H1 (cell line): ENCODE data around the gene FRMD4B. TPM values are rescaled to one million over a fixed set of nuclear protein-coding genes. Genes with fewer than 3 reads are reported as not detected.

Experiments used
- ASH2L ChIP-seq: fragments of 200-600, 300-600 bp; sonication (generic); IDR thresholded peaks from one replicate; pipeline ENCODE4 v1.7.1; 2017; ENCODE audit warnings: low read length
- BCL11A ChIP-seq, 2 experiments: IDR thresholded peaks; one replicate each; pipeline ENCODE4 v1.6.1; 2011; ENCODE audit warnings: low read depth in 2 of 2, low read length in 2 of 2, mild to moderate bottlenecking in 2 of 2
- CBX5 ChIP-seq: fragments of 300-800, 300-1000 bp; sonication (generic); IDR thresholded peaks from 2 replicates; pipeline ENCODE4 v1.7.1; 2016; ENCODE audit warnings: antibody characterized with exemption, low read length, low read depth
- CBX8 ChIP-seq: fragments of 300-800, 300-1000 bp; sonication (generic); IDR thresholded peaks from 2 replicates; pipeline ENCODE4 v1.7.1; 2016; ENCODE audit warnings: low read depth, low read length, borderline replicate concordance
- FOSL1 ChIP-seq: IDR thresholded peaks from 2 replicates; pipeline ENCODE4 v1.6.1; 2011; ENCODE audit warnings: mild to moderate bottlenecking, low read depth, low read length, moderate library complexity; ENCODE audit not compliant: insufficient read depth
- GABPA ChIP-seq: IDR thresholded peaks from 2 replicates; pipeline ENCODE4 v1.6.1; 2011; ENCODE audit warnings: mild to moderate bottlenecking, low read length, moderate library complexity, borderline replicate concordance; ENCODE audit not compliant: insufficient read depth
- GTF2F1 ChIP-seq: IDR thresholded peaks from 2 replicates; pipeline ENCODE4 v1.6.1; 2012; ENCODE audit warnings: low read depth, low read length, improper control_type of control experiment, borderline replicate concordance
- KDM1A ChIP-seq: fragments of 200-600, 300-600 bp; sonication (generic); IDR thresholded peaks from 2 replicates; pipeline ENCODE4 v1.7.1; 2016; ENCODE audit warnings: mild to moderate bottlenecking, low read length, borderline replicate concordance
- MAFK ChIP-seq: IDR thresholded peaks from 2 replicates; pipeline ENCODE4 v1.6.1; 2012; ENCODE audit warnings: low read depth, mild to moderate bottlenecking, improper control_type of control experiment, low read length
- PHF8 ChIP-seq: fragments of 200-600 bp; sonication (generic); conservative IDR thresholded peaks from 2 replicates; pipeline ENCODE4 v1.7.1; 2012; ENCODE audit warnings: low read depth, mild to moderate bottlenecking, inconsistent platforms, low read length, moderate library complexity
- POLR2AphosphoS5 ChIP-seq: IDR thresholded peaks from 2 replicates; pipeline ENCODE4 v1.6.1; 2011; ENCODE audit warnings: low read depth, low read length
- POU5F1 ChIP-seq: IDR thresholded peaks from 2 replicates; pipeline ENCODE4 v1.6.1; 2011; ENCODE audit warnings: low read depth, mild to moderate bottlenecking, low read length, moderate library complexity
- RAD21 ChIP-seq, 2 experiments: IDR thresholded peaks in 1 of 2; conservative IDR thresholded peaks in 1 of 2; 2 replicates each; pipeline ENCODE4 v1.6.1; 2011; ENCODE audit warnings: low read depth in 2 of 2, low read length in 2 of 2, improper control_type of control experiment in 1 of 2, inconsistent platforms in 1 of 2, mild to moderate bottlenecking in 1 of 2, moderate library complexity in 1 of 2
- RBBP5 ChIP-seq: IDR thresholded peaks from 2 replicates; pipeline ENCODE4 v1.7.1; 2012; ENCODE audit warnings: low read depth, mild to moderate bottlenecking, inconsistent platforms, low read length, moderate library complexity, borderline replicate concordance
- RXRA ChIP-seq: IDR thresholded peaks from 2 replicates; pipeline ENCODE4 v1.6.1; 2011; ENCODE audit warnings: low read depth, mild to moderate bottlenecking, low read length, moderate library complexity; ENCODE audit not compliant: insufficient read depth
- SIN3A ChIP-seq, 2 experiments: IDR thresholded peaks in 1 of 2; conservative IDR thresholded peaks in 1 of 2; 2 replicates each; pipeline ENCODE4 v1.6.1; 2011 to 2012; ENCODE audit warnings: low read length in 2 of 2, improper control_type of control experiment in 1 of 2, low read depth in 1 of 2, mild to moderate bottlenecking in 1 of 2
- SIRT6 ChIP-seq: IDR thresholded peaks from one replicate; pipeline ENCODE4 v1.7.1; 2012; ENCODE audit warnings: low read length, inconsistent platforms
- SP1 ChIP-seq: IDR thresholded peaks from 2 replicates; pipeline ENCODE4 v1.6.1; 2011; ENCODE audit warnings: low read depth, low read length
- TAF1 ChIP-seq: IDR thresholded peaks from 2 replicates; pipeline ENCODE4 v1.6.1; 2011; ENCODE audit warnings: mild to moderate bottlenecking, low read depth, low read length
- polyA plus RNA-seq, 7 experiments: library from polyadenylated mRNA; depleted of rRNA in 3 of 7; stranded (reverse) in 5 of 7; unstranded in 2 of 7; fragments of >200 nt in 5 of 7; fragments of 200-250 nt in 2 of 7; gene quantifications; 1 replicate in 5 of 7; 2 replicates in 1 of 7; 4 replicates in 1 of 7; pipeline versions ENCODE4 v1.2.1 to v1.2.3, GENCODE V29; 2011 to 2013; ENCODE audit warnings: missing spikeins in 2 of 7, mixed read lengths in 2 of 7
- total RNA-seq: library from RNA; stranded (reverse); fragmentation: NEBNext Ultra II Directional; extraction: Animal tissue kit (Norgen Biotek cat#: 25700); gene quantifications from 2 replicates; pipeline ENCODE4 v1.2.1, GENCODE V29; 2021
- TF ChIP-seq, protein P1 (sequence below): IDR thresholded peaks from 2 replicates; pipeline ENCODE4 v1.6.1; 2011; ENCODE audit warnings: low read depth, mild to moderate bottlenecking, low read length; ENCODE audit not compliant: insufficient read depth
- TF ChIP-seq, protein P2 (sequence below): IDR thresholded peaks from 2 replicates; pipeline ENCODE4 v1.6.1; 2012; ENCODE audit warnings: low read length, inconsistent platforms

Gene FRMD4B
- total and polyA plus RNA-seq, 2 of the 8 experiments (the other 6 are each of a cell fraction or from before 2014, with no cell fraction given): 2.7 to 7.2 TPM

DNA sequence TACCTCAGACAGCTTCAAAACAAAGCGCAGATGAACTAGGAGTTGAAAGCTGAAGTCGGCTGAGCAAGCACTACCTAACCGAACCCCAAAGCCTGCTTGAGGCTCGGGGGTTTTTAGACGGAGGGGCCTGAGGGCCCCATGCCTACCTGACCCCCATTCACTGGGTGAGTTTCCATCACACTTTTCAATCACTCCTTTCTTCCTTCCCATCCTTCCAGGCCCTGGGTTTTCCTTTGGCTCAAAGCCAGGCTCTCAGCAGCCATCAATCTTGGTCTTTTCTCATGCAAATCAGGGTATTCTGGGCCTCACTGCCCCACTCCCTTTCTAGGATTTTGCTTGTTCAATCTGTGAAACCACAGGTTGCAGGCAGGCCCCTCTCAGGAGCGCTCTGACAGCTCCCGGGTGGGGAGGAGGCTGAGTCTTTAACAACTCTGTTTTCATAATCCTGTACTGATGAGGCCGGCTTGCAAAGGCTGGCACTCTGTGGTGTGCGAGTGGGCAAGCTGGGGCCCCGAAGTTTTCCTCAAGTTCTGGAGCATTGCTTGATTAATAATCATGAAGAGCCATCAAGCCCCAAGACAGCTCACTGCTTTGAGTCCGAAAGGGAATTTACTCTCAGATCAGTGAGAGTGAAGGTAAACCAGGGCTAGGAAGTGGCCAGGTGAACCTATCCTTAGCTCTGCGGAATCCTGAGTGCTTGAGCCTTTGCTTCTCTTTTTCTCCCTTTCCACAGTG is 97.6 kb downstream of the FRMD4B start (continued):
- TF ChIP-seq RAD21 (IDR thresholded peaks at IDR 0.05 in 1 of 2, conservative IDR thresholded peaks at IDR 0.05 in 1 of 2; ENCODE audit: low read depth in 2 of 2, low read length in 2 of 2) (peak; percentile 2 to 6; a peak in 1 of 4 replicates), KDM1A (no peak), POU5F1 (peak; percentile 96), SP1 (peak; percentile 88), GABPA (no peak), SIN3A (conservative IDR thresholded peaks at IDR 0.05 in 1 of 2, IDR thresholded peaks at IDR 0.05 in 1 of 2; ENCODE audit: low read depth in 1 of 2, low read length in 2 of 2) (no peak), TAF1 (peak; percentile 41; the same call in 1 of the 2 replicates), SIRT6 (no peak), POLR2AphosphoS5 (no peak), FOSL1 (no peak), ASH2L (peak; percentile 62), GTF2F1 (no peak), MAFK (no peak), RXRA (no peak), CBX5 (no peak), PHF8 (no peak), RBBP5 (no peak), CBX8 (no peak), BCL11A (IDR thresholded peaks at IDR 0.05; ENCODE audit: low read depth in 2 of 2, low read length in 2 of 2) (peak; percentile 24 to 29)
- TF ChIP-seq, protein P1, sequence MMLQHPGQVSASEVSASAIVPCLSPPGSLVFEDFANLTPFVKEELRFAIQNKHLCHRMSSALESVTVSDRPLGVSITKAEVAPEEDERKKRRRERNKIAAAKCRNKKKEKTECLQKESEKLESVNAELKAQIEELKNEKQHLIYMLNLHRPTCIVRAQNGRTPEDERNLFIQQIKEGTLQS: no peak
- TF ChIP-seq, protein P2, sequence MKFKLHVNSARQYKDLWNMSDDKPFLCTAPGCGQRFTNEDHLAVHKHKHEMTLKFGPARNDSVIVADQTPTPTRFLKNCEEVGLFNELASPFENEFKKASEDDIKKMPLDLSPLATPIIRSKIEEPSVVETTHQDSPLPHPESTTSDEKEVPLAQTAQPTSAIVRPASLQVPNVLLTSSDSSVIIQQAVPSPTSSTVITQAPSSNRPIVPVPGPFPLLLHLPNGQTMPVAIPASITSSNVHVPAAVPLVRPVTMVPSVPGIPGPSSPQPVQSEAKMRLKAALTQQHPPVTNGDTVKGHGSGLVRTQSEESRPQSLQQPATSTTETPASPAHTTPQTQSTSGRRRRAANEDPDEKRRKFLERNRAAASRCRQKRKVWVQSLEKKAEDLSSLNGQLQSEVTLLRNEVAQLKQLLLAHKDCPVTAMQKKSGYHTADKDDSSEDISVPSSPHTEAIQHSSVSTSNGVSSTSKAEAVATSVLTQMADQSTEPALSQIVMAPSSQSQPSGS: no peak
